ENCODE measurements around the gene TEX48.

DNA sequence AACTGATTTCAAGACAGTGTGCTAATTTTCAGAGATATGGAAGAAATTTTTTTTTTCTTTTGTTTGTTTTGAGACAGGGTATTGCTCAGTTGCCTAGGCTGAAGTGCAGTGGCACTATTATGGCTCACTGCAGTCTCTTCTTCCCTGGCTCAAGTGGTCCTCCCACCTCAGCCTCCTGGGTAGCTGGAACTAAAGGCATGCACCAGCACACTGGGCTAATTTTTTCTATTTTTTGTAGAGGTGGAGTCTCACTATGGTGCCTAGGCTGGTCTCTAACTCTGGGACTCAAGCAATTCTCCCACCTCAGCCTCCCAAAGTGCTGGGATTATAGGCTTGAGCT lies 9.9 kb upstream of the TEX48 start:
- TF ChIP-seq EZH2 (IDR thresholded peaks at IDR 0.05; ENCODE audit: insufficient read depth, poor library complexity, severe bottlenecking) (no peak), EZH2phosphoT487 (IDR thresholded peaks at IDR 0.05; ENCODE audit: insufficient read depth, low read depth) (no peak)

Measured in GM23248 (cell line).